GM23248 (cell line): ENCODE results near the gene POLR1E. TPM values are rescaled to one million over a fixed set of nuclear protein-coding genes. Genes with fewer than 3 reads are reported as not detected.

Experiments used
- DNase-seq: peaks from one replicate; pipeline ENCODE4 v3.0.0-alpha.2; 2015
- H2AFZ ChIP-seq: fragments of 200-600 bp; sonication (generic); 2 replicates; pipeline ENCODE4 v1.6.1; 2016; ENCODE audit warnings: antibody characterized with exemption
- H3F3A ChIP-seq: fragments of 200-600 bp; sonication (generic); 2 replicates; pipeline ENCODE4 v1.6.1; 2016; ENCODE audit warnings: mild to moderate bottlenecking, antibody characterized with exemption, mixed run types; ENCODE audit not compliant: insufficient read depth
- H3K27ac ChIP-seq: fragments of 200-600 bp; sonication (generic); 2 replicates; pipeline ENCODE4 v1.5.1; 2016; ENCODE audit warnings: mild to moderate bottlenecking
- H3K27me3 ChIP-seq: fragments of 200-600 bp; sonication (generic); replicated peaks from 2 replicates; pipeline ENCODE4 v1.6.1; 2016; ENCODE audit warnings: mild to moderate bottlenecking; ENCODE audit not compliant: insufficient read depth
- H3K36me3 ChIP-seq: fragments of 200-600 bp; sonication (generic); 2 replicates; pipeline ENCODE4 v1.6.1; 2016; ENCODE audit warnings: low read depth, mild to moderate bottlenecking
- H3K4me1 ChIP-seq: fragments of 200-600 bp; sonication (generic); 2 replicates; pipeline ENCODE4 v1.6.1; 2016; ENCODE audit warnings: mild to moderate bottlenecking; ENCODE audit not compliant: insufficient read depth
- H3K4me2 ChIP-seq: fragments of 200-600 bp; sonication (generic); one replicate; pipeline ENCODE4 v1.6.1; 2016; ENCODE audit warnings: mild to moderate bottlenecking; ENCODE audit not compliant: unreplicated experiment
- H3K4me3 ChIP-seq: fragments of 200-600 bp; sonication (generic); 2 replicates; pipeline ENCODE4 v1.5.1; 2016; ENCODE audit warnings: mild to moderate bottlenecking
- H3K79me2 ChIP-seq: fragments of 200-600 bp; sonication (generic); 2 replicates; pipeline ENCODE4 v1.6.1; 2016; ENCODE audit warnings: mild to moderate bottlenecking; ENCODE audit not compliant: insufficient read depth
- H3K9ac ChIP-seq: fragments of 200-600 bp; sonication (generic); 2 replicates; pipeline ENCODE4 v1.6.1; 2016; ENCODE audit warnings: mild to moderate bottlenecking
- H3K9me2 ChIP-seq: fragments of 200-600 bp; sonication (generic); 2 replicates; pipeline ENCODE4 v1.6.1; 2016; ENCODE audit warnings: mixed run types, mild to moderate bottlenecking, moderate library complexity; ENCODE audit not compliant: insufficient read depth
- H3K9me3 ChIP-seq: fragments of 200-600 bp; sonication (generic); one replicate; pipeline ENCODE4 v1.6.1; 2017; ENCODE audit warnings: low read depth
- H4K20me1 ChIP-seq: fragments of 200-600 bp; sonication (generic); 2 replicates; pipeline ENCODE4 v1.6.0; 2016; ENCODE audit not compliant: insufficient read depth
- EZH2 ChIP-seq: fragments of 200-600 bp; sonication (generic); IDR thresholded peaks from 2 replicates; pipeline ENCODE4 v1.6.1; 2018; ENCODE audit warnings: antibody characterized with exemption, mild to moderate bottlenecking; ENCODE audit not compliant: insufficient read depth, poor library complexity, severe bottlenecking
- EZH2phosphoT487 ChIP-seq: fragments of 200-600 bp; sonication (generic); IDR thresholded peaks from 2 replicates; pipeline ENCODE4 v1.6.1; 2018; ENCODE audit warnings: antibody characterized with exemption, moderate library complexity, mild to moderate bottlenecking, low read depth; ENCODE audit not compliant: insufficient read depth
- WGBS, 2 experiments: methylation state at CpG; one replicate each; pipeline ENCODE4 v1.1.6; 2015 to 2017; ENCODE audit warnings: low lambda C conversion rate in 2 of 2, low coverage in 1 of 2; ENCODE audit errors: missing lambda C conversion rate in 2 of 2; 5-methylcytosine and 5-hydroxymethylcytosine counted together
- in situ Hi-C: fragments of 300-500 bp; cut with MboI; formaldehyde crosslinking; loops from 2 replicates; pipeline ENCODE4 v1.15.0; 2020
- polyA plus RNA-seq: library from polyadenylated mRNA; unstranded; fragments of >200 nt; fragmentation: Nextera tagmentation; extraction: Ambion mirVana; gene quantifications from 2 replicates; pipeline ENCODE4 v1.2.1, GENCODE V29; 2016
- total RNA-seq: library from RNA; depleted of rRNA; stranded (reverse); fragments of >200 nt; shearing (Covaris generic); gene quantifications from 2 replicates; pipeline ENCODE4 v1.2.3, GENCODE V29; 2014

Gene POLR1E
- total and polyA plus RNA-seq, 2 experiments from 2014 or later, result 16.9 to 27.5 TPM

DNA sequence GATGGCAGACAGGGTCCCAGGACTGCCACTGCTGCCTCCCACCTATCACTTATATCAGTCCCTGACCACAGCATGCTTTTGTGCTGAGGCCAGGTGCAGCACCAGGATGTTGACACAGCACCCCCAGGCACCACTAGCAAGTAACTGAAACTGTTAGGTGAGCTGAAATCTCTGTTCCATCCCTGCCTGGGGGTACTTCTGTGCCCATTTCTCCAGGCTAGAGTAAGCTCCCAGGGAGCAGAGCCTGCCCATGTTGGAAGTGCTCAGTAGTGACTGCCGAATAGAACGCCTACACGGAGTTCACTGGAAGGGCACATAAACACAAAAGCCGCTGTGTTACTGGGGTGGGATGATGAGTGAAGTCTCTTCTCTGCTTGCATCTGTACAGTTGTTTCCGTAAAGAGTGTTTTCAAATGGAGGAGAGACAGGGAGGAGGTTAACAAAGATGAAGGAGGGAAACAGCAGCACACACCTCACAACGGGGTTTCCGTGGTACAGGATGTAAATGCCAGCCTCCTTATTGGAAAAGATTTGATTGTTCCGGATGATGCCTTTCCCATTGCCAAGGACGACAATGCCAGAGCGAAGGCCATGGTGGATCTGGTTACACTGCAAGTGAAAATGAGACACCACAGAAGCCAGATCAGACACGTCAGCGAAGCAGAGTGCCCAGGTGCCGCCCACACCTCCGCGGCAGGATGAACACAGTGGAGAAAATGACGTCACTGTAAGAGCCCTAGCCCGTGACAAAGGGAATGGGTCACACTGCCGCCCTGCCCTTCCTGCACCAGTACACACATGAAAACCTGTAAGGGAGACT lies 43.1 kb downstream of the POLR1E start:
- no peak for DNase-seq
- H3K4me1 ChIP-seq, result no peaks in the 10 kb centered on the region
- 0 out of 2 replicates have a peak, but pooled peaks cover 9% of the 10 kb centered on the region for H3K36me3 ChIP-seq
- H3K9me3 ChIP-seq, result no peaks in the 10 kb centered on the region
- no peak overlapping the region for H3K4me2 ChIP-seq
- no peaks in the 10 kb centered on the region for H3F3A ChIP-seq
- H3K27me3 ChIP-seq, result no peaks in the 10 kb centered on the region
- no peak overlapping the region for H3K4me3 ChIP-seq
- H4K20me1 ChIP-seq, result no peaks in the 10 kb centered on the region
- in situ Hi-C loops, result no loop called here
- no peak overlapping the region for H3K27ac ChIP-seq
- H3K79me2 ChIP-seq, result no peaks in the 10 kb centered on the region
- TF ChIP-seq EZH2 (no peak), EZH2phosphoT487 (no peak)
- WGBS, 2 experiments, result 94 to 97% methylated on average over 18 of the region's 18 CpGs
- H3K9me2 ChIP-seq, result no peaks in the 10 kb centered on the region
- no peak overlapping the region for H2AFZ ChIP-seq
- H3K9ac ChIP-seq, result no peak overlapping the region

GRCh38 chr9:37531699-37532098 lies 46.0 kb downstream of the POLR1E start:
- H3K4me2 ChIP-seq, result no peak overlapping the region
- no peaks in the 10 kb centered on the region for H3K36me3 ChIP-seq
- TF ChIP-seq EZH2, result no peak
- no peak for TF ChIP-seq EZH2phosphoT487
- DNase-seq, result no peak
- H3F3A ChIP-seq, result no peaks in the 10 kb centered on the region
- in situ Hi-C loops, result no loop called here
- H3K27me3 ChIP-seq, result no peaks in the 10 kb centered on the region
- no peaks in the 10 kb centered on the region for H3K4me1 ChIP-seq
- no peak overlapping the region for H2AFZ ChIP-seq
- no peaks in the 10 kb centered on the region for H3K9me2 ChIP-seq
- no peak overlapping the region for H3K27ac ChIP-seq
- 95% methylated on average over 13 of the region's 13 CpGs for WGBS, 2 experiments
- H3K9me3 ChIP-seq, result no peaks in the 10 kb centered on the region
- H4K20me1 ChIP-seq, result no peaks in the 10 kb centered on the region
- no peaks in the 10 kb centered on the region for H3K79me2 ChIP-seq
- no peak overlapping the region for H3K4me3 ChIP-seq
- no peak overlapping the region for H3K9ac ChIP-seq

DNA sequence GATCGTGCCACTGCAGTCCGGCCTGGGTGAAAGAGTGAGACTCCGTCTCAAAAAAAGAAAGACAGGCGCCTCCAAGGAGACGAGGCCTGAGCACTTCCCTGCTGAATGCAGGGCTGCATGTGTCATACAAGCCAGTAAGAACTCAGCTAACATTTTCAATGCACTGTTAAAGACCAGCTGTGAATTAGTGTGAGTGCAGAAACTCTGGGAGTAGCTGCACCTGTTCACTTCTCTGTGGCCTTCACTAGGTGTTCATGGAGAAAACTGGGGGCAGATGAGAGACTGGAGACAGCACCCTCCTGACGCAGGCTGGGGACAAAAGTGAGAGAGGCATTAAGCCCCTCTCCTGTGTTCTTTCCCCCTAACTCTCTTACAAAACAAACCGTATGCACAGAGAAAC lies 48.7 kb downstream of the POLR1E start:
- no peak overlapping the region for H3K9ac ChIP-seq
- no peak overlapping the region for H3K27ac ChIP-seq
- H4K20me1 ChIP-seq, result no peaks in the 10 kb centered on the region
- H3K79me2 ChIP-seq, result no peaks in the 10 kb centered on the region
- H3K9me2 ChIP-seq, result no peaks in the 10 kb centered on the region
- no peak for DNase-seq
- 91 to 92% methylated on average over 7 of the region's 7 CpGs for WGBS, 2 experiments
- in situ Hi-C loops, result no loop called here
- H3K9me3 ChIP-seq, result no peaks in the 10 kb centered on the region
- no peaks in the 10 kb centered on the region for H3K4me1 ChIP-seq
- no peak overlapping the region for H3K4me3 ChIP-seq
- TF ChIP-seq EZH2phosphoT487 (no peak), EZH2 (no peak)
- H3F3A ChIP-seq, result no peaks in the 10 kb centered on the region
- H3K27me3 ChIP-seq, result no peaks in the 10 kb centered on the region
- no peak overlapping the region for H3K4me2 ChIP-seq
- no peak overlapping the region for H2AFZ ChIP-seq
- no peaks in the 10 kb centered on the region; the same call in 1 of the 2 replicates for H3K36me3 ChIP-seq

DNA sequence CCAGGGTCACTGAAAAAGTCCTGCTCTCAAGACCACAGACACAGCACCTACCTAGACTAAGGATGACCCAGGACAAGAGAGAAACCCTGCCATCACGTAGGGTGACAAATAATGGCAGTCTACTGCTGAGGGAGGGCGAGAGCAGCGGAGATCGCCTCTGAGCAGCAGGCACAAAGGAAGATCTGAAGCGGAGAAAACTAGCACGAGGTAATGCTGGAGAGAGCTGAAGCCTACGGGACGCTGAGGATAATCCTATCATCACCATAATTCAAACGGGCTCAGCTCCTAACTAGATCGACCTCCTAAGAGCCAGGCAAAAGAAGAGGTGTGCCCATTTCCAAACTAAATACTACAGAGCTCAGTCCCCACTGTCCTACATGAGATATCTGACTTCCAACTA lies 49.2 kb downstream of the POLR1E start:
- TF ChIP-seq EZH2phosphoT487 (no peak), EZH2 (no peak)

More for the DNA sequence above, 49.2 kb downstream of the POLR1E start:
- H3K9me3 ChIP-seq, result no peaks in the 10 kb centered on the region
- H3K27me3 ChIP-seq, result no peaks in the 10 kb centered on the region
- H4K20me1 ChIP-seq, result no peaks in the 10 kb centered on the region
- no peak overlapping the region for H3K27ac ChIP-seq
- H3K4me3 ChIP-seq, result no peak overlapping the region
- H3F3A ChIP-seq, result no peaks in the 10 kb centered on the region
- no peaks in the 10 kb centered on the region; the same call in 1 of the 2 replicates for H3K36me3 ChIP-seq
- no peaks in the 10 kb centered on the region for H3K4me1 ChIP-seq
- DNase-seq, result no peak
- no peak overlapping the region for H3K4me2 ChIP-seq
- in situ Hi-C loops, result no loop called here
- H3K79me2 ChIP-seq, result no peaks in the 10 kb centered on the region
- no peak overlapping the region for H2AFZ ChIP-seq
- H3K9ac ChIP-seq, result no peak overlapping the region
- H3K9me2 ChIP-seq, result no peaks in the 10 kb centered on the region
- 68 to 70% methylated on average over 10 of the region's 10 CpGs for WGBS, 2 experiments
